Duodenal mucosa (tissue), 2 donors: Measurements from ENCODE around the gene SMOC2.

Experiments used
- H3K27ac ChIP-seq: one replicate; pipeline ENCODE4 v1.7.0; 2013; ENCODE audit warnings: low read depth, low read length
- H3K27me3 ChIP-seq, 2 donors: one replicate each; pipeline ENCODE4 v1.7.0; 2013; ENCODE audit warnings: low read length in 2 of 2, control low read depth in 1 of 2; ENCODE audit not compliant: insufficient read depth in 2 of 2, control insufficient read depth in 1 of 2
- H3K36me3 ChIP-seq, 2 donors: one replicate each; pipeline ENCODE4 v1.7.0; 2013; ENCODE audit warnings: low read length in 2 of 2, control low read depth in 1 of 2; ENCODE audit not compliant: insufficient read depth in 2 of 2, control insufficient read depth in 1 of 2
- H3K4me1 ChIP-seq, 2 donors: one replicate each; pipeline ENCODE4 v1.7.0; 2013; ENCODE audit warnings: low read length in 2 of 2, control low read depth in 1 of 2; ENCODE audit not compliant: insufficient read depth in 2 of 2, control insufficient read depth in 1 of 2
- H3K4me3 ChIP-seq, 2 donors: one replicate each; pipeline ENCODE4 v1.7.0; 2013; ENCODE audit warnings: low read length in 2 of 2, low read depth in 1 of 2
- H3K9ac ChIP-seq, 2 donors: one replicate each; pipeline ENCODE4 v1.7.0; 2013; ENCODE audit warnings: low read length in 2 of 2, low read depth in 1 of 2
- H3K9me3 ChIP-seq, 2 donors: one replicate each; pipeline ENCODE4 v1.7.0; 2013; ENCODE audit warnings: low read length in 2 of 2, control low read depth in 1 of 2; ENCODE audit not compliant: control insufficient read depth in 1 of 2

Gene SMOC2

DNA sequence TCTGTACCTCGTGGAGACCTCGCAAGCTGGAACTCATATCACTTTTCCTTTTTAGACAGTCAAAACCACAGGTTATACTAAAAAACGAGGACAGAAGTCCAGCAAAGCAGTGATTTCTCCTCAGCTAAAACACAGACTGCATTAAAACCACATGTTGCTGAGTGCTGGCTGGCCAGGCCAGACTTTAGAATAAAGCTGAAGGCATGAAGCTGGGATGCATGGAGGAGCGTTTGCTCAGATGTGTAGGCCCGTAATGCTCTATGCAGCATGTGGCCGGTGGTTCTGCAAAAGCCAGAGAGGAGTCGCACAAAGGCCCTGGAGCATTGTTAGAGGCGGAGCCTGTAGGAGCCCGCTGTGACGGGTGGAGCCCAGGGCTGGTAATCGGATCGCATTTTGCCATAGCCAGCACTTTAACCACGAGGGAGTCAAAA, 83.6 kb downstream of the SMOC2 start:
- Histone ChIP-seq H3K4me3 (no peak overlapping the region), H3K9ac (no peak overlapping the region), H3K27ac (no peak overlapping the region), H3K27me3 (no peaks in the 10 kb centered on the region), H3K9me3 (no peaks in the 10 kb centered on the region), H3K36me3 (no peaks in the 10 kb centered on the region), H3K4me1 (peaks cover 0 to 5% of the 10 kb centered on the region in 2 donors)

DNA sequence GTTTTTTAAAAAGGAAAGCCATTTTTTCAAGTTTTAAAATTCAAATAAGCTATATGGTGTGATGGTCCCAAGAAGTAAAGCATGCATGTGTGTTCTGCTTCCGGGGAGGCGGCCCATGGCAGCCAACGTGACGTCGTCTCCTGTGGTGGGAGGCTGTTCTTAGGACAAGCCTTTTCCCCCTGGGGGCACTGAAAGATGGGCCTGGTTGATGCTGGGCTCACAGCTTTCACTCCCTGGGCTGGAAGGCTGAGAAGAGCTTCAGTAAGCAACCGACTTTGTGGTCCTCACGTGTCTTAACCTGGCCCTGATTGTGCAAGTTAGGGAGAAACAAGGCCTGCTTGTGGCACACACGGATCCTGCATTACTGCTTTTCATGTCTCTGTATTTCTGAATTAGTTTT, 84.1 kb downstream of the SMOC2 start:
- H3K36me3 ChIP-seq: no peaks in the 10 kb centered on the region
- no peak overlapping the region for H3K4me3 ChIP-seq
- peaks cover 0 to 5% of the 10 kb centered on the region in 2 donors for H3K4me1 ChIP-seq
- H3K9ac ChIP-seq: no peak overlapping the region
- no peak overlapping the region for H3K27ac ChIP-seq
- H3K27me3 ChIP-seq: no peaks in the 10 kb centered on the region
- H3K9me3 ChIP-seq: no peaks in the 10 kb centered on the region

DNA sequence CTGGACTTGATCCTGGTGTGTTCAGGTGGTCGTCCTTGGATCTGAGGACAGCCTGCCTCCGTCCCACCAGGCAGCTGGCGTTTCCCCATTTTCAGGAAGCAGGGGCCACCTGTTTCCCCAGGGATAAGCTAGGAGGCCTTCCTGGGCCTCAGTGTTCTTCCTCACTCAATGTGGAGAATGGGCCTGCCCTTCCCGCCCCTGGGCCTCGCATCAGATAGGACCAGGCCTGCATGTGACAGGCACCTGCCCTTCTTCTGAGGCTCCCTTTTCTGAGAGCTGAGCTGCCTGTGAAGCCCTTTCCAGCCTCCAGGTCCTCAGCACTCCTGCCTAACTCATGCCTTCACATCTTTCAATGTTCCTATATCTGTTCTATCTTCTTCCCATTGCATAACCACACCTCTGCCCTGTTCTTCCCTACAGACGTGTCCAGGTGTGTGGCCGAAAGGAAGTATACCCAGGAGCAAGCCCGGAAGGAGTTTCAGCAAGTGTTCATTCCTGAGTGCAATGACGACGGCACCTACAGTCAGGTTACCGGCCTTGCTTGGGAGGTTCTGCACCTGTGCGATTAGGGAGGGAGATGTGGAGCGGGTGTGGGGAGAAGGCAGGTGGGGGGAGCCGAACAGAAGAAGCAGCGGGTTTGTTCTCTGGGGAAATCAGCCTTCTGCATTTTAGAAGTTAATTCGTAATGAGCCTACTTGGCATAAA, 85.1 kb downstream of the SMOC2 start:
- Histone ChIP-seq H3K27ac (no peak overlapping the region), H3K27me3 (no peaks in the 10 kb centered on the region), H3K36me3 (no peaks in the 10 kb centered on the region), H3K4me3 (no peak overlapping the region), H3K9me3 (no peaks in the 10 kb centered on the region), H3K4me1 (peaks cover 0 to 5% of the 10 kb centered on the region in 2 donors), H3K9ac (no peak overlapping the region)

DNA sequence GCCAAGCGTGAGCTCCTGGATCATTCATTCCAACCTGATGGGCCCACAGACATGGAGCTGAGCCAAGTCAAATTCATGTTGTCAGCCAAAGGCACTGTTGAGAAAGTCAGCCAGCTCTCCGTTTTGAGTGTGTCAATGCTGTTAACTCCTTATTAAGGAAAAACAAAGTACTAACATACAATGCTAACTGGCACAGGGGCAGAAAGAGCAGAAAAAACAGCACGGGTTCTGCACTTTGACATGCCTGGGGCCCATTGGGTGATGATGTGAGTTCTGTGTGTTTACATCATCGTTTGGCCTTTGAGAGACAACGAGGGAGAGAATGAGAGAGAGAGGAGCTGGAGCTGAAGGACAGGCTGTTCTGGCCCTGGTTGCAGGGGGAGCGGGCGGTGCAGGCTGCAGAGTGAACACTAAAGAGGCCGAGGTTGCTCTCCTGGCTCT, 85.9 kb downstream of the SMOC2 start:
- Histone ChIP-seq H3K36me3 (no peaks in the 10 kb centered on the region), H3K4me3 (no peak overlapping the region), H3K9me3 (no peaks in the 10 kb centered on the region), H3K9ac (no peak overlapping the region), H3K4me1 (peaks cover 0 to 5% of the 10 kb centered on the region in 2 donors), H3K27me3 (no peaks in the 10 kb centered on the region), H3K27ac (no peak overlapping the region)

DNA sequence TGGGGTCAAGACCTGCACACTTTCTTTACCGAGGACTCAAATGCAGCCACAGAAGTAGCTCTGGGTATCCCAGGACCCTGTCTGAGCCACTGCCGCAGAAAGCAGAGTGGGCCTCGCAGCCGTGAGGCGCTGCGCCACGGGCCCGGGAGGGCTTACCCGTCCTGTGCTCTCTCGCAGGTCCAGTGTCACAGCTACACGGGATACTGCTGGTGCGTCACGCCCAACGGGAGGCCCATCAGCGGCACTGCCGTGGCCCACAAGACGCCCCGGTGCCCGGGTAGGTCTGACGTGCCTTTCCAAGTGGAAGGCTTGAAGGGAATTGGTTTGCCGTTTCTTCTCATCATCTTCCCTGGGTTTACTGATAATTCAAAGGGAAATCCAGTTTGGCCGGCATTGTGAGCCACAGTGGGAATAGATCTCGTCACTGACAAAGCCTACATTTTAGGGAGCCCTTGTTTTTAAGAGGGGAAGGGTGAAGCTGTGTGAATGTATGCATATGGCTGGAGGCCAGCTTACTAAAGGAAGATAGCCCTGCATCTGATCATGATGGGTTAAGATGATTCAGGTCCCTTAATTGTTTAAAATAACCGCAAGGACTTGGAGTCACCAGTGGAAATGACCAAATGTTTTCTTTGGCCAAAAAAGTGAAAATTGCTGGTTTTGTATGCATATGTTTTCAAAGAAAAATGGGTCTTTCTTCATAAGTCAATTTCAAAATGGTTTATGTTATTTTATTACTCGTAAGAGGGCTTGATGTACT, 86.6 kb downstream of the SMOC2 start:
- H3K4me1 ChIP-seq: peaks cover 4 to 5% of the 10 kb centered on the region in 2 donors
- H3K27ac ChIP-seq: no peak overlapping the region
- H3K27me3 ChIP-seq: no peaks in the 10 kb centered on the region
- H3K9ac ChIP-seq: no peak overlapping the region
- no peaks in the 10 kb centered on the region for H3K9me3 ChIP-seq
- no peak overlapping the region for H3K4me3 ChIP-seq
- H3K36me3 ChIP-seq: no peaks in the 10 kb centered on the region

DNA sequence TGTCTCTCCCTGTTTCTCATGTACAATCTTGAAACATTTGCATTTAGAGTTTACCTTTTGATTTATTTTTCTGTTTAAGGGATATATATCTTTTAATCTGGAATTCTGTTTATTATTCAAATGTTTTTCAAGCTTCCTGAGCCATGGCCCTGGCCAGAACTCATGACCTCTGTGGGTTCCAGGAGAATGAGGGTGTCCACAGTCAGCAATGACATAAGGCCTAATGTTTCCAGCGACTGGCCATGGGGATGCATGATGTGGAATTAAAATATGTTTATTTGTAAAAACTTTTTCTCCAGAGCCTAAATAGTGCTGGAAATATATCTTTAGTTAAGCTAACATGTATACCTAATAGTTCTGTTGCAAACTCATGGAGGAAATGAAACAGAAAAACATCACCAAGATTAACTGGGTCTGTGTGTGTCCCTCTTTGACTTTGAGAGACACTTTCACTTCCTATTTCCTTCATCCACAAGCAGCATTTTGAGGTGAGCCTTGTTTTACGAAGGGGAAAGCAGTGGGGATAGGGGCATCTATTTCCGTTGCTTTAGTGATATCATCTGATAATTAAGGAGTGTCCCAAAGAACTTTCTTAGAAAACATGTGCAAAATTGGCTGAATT, 87.6 kb downstream of the SMOC2 start:
- Histone ChIP-seq H3K9ac (no peak overlapping the region), H3K4me1 (peaks cover 4 to 5% of the 10 kb centered on the region in 2 donors)

DNA sequence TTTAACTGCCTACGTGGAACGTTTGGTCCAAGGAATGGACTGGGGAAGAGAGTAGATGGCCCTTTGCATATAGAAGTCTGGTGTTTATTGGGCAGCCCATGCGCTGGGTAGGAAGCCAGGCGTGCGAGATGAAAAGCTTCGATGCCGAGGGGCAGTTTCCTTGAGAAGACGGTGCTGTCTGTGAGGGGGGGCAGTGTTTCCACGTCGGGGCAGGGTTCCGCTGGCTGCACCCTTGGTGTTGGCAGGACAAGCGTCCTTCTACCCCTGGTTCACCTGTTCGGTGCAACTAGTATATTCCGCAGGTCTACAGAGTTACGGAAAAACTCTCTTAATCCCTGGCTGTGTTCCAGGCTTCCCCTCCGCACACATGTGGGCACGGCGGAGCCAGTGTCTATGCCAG, 88.2 kb downstream of the SMOC2 start:
- no peaks in the 10 kb centered on the region for H3K27me3 ChIP-seq
- H3K4me3 ChIP-seq: no peak overlapping the region
- no peak overlapping the region for H3K9ac ChIP-seq
- peaks cover 4 to 5% of the 10 kb centered on the region in 2 donors for H3K4me1 ChIP-seq
- H3K27ac ChIP-seq: no peak overlapping the region
- H3K36me3 ChIP-seq: no peaks in the 10 kb centered on the region
- H3K9me3 ChIP-seq: no peaks in the 10 kb centered on the region

More for the DNA sequence above, 87.6 kb downstream of the SMOC2 start:
- Histone ChIP-seq H3K27ac (no peak overlapping the region), H3K36me3 (no peaks in the 10 kb centered on the region), H3K4me3 (no peak overlapping the region), H3K9me3 (no peaks in the 10 kb centered on the region), H3K27me3 (no peaks in the 10 kb centered on the region)

DNA sequence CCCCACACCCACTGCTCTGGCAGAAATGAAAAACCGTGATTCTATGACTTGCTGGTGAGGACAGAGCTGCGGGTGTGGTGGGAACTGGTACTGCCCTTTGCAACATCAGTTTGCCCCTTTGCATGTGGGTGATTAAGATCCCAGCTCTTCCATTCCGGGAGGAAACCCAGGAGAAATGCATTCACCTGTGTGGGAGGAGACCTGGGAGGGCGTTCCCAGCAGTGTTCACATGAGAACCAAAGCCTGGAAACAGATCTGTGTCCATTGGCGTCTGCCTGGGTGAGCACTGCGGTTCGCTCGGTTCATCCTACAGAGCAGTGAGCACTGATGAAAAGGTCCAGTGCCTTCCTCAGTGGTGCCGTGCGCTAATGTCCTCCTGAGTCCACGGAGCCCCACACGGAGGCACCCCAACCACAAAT, 89.7 kb downstream of the SMOC2 start:
- H3K27ac ChIP-seq: no peak overlapping the region
- no peak overlapping the region for H3K4me3 ChIP-seq
- H3K4me1 ChIP-seq: peaks cover 4 to 5% of the 10 kb centered on the region in 2 donors
- no peaks in the 10 kb centered on the region for H3K9me3 ChIP-seq
- H3K36me3 ChIP-seq: no peaks in the 10 kb centered on the region
- no peak overlapping the region for H3K9ac ChIP-seq
- H3K27me3 ChIP-seq: no peaks in the 10 kb centered on the region

DNA sequence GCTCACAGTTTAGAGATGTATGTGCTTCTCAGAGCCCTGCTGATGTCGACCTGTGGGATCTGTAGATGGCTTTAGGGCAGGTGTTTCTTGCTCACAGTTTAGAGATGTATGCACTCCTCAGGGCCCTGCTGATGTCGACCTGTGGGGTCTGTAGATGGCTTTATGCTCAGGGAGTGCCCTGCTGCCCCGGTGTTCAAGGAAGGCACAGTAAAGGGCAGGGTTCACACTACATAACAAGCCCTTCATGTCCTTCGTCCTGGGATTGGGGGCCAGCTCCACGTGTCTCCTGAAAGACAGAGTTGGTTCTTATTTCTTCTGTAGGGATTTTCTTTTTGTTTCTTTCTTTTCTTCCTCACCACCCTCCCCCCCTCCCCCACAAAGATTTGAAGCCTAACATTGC, 91.1 kb downstream of the SMOC2 start:
- Histone ChIP-seq H3K27ac (no peak overlapping the region), H3K4me1 (peaks cover under 1 to 4% of the 10 kb centered on the region in 2 donors)

DNA sequence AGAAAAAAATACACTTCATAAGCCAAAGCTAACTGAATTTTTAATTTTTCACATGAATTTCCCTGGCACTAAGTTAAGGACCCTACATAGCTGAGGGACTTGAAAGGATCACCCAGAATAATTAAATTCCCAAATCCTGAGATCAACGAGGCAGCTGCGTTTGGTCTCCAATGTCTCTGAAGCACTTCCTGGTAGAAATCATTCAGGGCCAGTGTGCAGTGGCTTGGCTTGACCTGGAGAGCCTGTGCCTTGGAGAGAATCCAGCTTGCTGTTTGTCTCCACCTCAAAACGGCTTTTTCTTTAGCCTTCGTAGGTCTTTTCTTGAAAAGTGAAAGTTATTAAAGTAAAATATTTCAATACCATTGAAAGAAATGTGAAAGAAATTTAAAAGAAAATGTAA, 92.4 kb downstream of the SMOC2 start:
- Histone ChIP-seq H3K4me1 (peaks cover 0 to 4% of the 10 kb centered on the region in 2 donors), H3K27me3 (no peaks in the 10 kb centered on the region), H3K36me3 (no peaks in the 10 kb centered on the region), H3K4me3 (no peak overlapping the region), H3K27ac (no peak overlapping the region), H3K9ac (no peak overlapping the region), H3K9me3 (no peaks in the 10 kb centered on the region)

More for the DNA sequence above, 91.1 kb downstream of the SMOC2 start:
- Histone ChIP-seq H3K9me3 (no peaks in the 10 kb centered on the region), H3K36me3 (no peaks in the 10 kb centered on the region), H3K4me3 (no peak overlapping the region), H3K9ac (no peak overlapping the region), H3K27me3 (no peaks in the 10 kb centered on the region)
